SKM-1 treated with dmso at 0.1 percent for 144 hours (cell line): ENCODE measurements around the gene CXCL10.
A peak's percentile ranks its signal among the peaks of the same experiment; 100 is the strongest.

Source experiments
- DNase-seq: peaks from one replicate; lab custom pipeline; 2025; ENCODE audit not compliant: unreplicated experiment; lab: John Stamatoyannopoulos, UW

Gene CXCL10

DNA sequence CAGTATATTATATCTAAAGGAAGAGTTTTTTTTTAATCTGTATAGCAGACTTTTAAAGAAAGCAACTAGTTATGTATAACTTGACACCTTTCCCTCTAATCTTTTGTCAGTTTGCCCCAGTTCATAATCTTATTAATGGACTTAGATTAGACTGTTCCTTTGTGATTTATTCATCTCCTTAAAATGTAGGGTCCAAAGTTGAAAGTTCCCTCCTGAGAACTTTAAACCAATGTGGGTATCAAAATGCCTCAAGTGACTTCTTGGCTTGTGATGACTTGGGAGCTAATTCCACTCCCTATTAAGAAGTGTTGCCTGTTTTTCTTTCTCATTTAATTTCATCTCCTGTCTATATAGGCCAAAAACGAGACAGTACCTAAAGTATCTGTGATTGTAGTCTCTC, 26.2 kb downstream of the CXCL10 start:
- no peak for DNase-seq

DNA sequence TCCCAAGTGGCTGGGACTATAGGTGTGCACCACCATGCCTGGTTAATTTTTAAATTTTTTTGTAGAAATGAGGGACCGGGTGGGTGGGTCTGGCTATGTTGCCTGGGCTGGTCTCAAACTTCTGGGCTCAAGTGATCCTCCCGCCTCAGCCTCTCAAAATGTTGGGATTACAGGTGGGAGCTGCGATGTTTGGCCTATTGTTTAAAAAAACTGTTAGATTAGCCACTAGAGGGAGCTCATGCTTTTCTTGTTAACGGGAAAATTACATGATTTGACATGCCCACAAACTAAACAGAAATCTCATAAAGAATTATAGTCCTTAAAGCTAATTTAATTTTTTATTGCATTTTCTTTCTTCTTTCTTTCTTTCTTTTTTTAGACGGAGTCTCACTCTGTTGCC, 27.6 kb downstream of the CXCL10 start:
- peak; percentile 36 for DNase-seq

DNA sequence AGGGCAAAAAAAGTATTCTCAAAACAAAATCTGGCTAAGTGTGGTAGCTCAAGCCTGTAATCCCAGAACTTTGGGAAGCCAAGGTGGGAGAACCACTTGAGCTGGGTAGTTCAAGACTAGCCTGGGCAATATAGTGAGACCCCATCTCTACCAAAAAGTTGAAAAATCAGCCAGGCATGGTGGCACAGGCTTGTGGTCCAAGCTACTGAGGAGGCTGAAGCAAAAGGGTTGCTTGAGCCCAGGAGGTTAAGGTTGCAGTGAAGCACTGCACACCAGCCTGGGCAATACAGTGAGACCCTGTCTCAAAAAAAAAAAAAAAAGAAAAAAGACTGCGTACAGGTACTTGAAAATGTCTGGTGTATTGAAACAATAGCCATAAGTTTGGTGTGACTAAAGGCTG, 30.8 kb downstream of the CXCL10 start:
- DNase-seq = no peak

DNA sequence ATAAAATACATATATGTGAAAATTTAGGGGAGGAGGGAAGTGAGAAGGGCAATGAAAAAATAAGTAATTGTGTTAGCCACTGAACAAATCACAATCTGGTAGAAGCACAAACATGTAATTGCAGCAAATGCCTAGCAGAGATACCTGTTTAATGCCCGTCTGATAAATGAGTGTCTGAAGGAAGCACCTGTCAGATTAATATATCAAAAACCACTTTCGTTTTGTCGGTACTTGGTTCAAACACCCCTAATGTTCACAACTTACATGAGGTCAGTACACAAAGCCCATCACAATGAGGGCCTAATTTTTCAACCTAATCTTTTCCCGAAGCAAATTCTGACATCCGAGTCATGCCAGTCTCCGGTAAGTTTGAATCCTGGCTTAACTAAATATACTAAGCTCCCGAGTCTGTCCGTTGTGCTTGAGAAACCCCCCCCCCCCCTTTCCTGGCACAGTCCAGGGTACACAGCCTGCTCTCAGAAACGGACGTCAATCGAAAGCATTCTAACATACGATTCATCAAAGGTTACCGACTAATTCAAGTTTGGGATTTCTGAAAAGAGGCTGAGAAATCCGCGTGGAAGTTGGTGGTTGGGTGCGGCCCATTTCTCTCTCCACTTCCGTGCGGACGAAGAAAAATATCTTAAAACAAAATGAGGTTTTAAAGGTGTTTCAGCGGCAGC, 33.3 kb downstream of the CXCL10 start:
- no peak for DNase-seq

DNA sequence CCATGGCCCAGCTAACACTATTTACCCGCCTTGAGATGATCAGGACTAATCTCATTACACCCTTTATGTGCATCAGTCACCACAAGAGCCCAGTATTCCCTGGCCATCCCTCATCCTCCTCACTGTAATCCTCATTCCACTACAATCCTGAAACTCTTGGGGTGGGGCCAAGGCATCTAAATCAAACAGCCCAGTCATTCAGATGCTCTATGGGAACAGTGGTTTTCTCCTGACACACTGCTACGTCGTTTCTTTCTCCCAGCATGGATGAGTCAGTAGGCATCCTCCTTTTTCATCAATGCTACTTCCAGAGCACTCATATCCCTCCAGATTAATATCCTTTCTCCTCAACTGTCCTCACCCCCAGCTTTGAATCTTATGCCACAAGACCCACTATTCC, 38.2 kb downstream of the CXCL10 start:
- no peak for DNase-seq

DNA sequence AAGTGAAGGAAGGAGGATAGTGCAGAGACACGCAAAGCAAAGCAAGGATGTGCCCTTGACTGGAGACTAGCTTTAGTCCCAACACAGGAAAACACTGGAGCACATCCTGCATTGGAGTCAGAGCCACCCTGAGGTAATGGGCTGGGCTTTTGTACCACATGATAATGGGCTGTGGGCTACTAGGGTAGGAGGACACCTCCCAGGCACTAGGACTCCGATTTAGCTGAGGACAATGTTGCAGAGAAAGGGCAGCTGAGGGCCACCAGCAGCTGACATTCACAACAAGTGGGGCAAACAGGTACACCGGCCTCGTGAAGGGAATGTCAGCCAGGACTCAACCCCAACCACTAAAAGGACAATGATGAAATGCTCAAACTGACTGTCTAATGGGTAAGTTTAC, 42.7 kb downstream of the CXCL10 start:
- no peak for DNase-seq

DNA sequence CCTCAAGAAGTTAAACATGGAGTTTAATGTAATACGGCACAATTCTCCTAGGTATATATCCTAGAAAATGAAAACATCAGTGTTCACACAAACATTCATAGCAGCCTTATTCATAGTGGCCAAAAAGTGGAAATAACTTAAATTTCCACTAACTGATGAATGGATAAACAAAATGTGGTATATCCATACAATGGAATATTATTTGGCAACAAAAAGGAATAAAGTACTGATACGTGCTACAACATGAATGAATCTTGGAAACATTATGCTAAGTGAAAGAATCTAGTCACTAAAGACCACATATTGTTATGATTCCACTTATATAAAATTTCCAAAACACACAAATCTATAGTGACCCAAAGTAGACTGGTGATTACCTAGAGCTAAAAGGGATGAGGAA, 47.1 kb downstream of the CXCL10 start:
- no peak for DNase-seq

DNA sequence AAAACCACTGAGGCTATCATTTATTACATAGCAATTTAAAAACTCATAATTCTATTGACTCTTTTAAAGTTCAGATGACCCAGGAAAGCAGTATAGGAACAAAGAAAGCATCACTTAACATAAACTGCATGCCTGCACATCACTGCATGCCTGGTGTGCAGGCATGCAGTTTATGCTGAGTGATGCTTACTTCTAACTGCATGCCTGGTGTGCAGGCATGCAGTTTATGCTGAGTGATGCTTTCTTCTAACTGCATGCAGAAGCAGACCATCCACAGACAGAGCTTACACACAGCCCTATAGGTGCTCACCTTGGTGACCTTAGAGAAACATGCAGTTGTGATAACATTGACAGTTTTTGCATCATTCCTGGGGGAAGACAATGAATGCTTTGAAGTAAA, 49.5 kb downstream of the CXCL10 start:
- no peak for DNase-seq
